ENCODE results near the gene MBD3L1. TPM values are rescaled to one million over a fixed set of nuclear protein-coding genes. Genes with fewer than 3 reads are reported as not detected.

Gene MBD3L1
- total and polyA plus RNA-seq, 2 experiments from 2014 or later, result not detected

- TF ChIP-seq ZNF462 (CRISPR knock-in tag; IDR thresholded peaks at IDR 0.05) (no peak), EZH2phosphoT487 (IDR thresholded peaks at IDR 0.05; ENCODE audit: unreplicated experiment) (no peak), ETS1 (IDR thresholded peaks at IDR 0.05) (no peak), JUNB (IDR thresholded peaks at IDR 0.05; ENCODE audit: unreplicated experiment) (no peak), ZNF114 (CRISPR knock-in tag; IDR thresholded peaks at IDR 0.05) (no peak)
- TF ChIP-seq, protein P1, sequence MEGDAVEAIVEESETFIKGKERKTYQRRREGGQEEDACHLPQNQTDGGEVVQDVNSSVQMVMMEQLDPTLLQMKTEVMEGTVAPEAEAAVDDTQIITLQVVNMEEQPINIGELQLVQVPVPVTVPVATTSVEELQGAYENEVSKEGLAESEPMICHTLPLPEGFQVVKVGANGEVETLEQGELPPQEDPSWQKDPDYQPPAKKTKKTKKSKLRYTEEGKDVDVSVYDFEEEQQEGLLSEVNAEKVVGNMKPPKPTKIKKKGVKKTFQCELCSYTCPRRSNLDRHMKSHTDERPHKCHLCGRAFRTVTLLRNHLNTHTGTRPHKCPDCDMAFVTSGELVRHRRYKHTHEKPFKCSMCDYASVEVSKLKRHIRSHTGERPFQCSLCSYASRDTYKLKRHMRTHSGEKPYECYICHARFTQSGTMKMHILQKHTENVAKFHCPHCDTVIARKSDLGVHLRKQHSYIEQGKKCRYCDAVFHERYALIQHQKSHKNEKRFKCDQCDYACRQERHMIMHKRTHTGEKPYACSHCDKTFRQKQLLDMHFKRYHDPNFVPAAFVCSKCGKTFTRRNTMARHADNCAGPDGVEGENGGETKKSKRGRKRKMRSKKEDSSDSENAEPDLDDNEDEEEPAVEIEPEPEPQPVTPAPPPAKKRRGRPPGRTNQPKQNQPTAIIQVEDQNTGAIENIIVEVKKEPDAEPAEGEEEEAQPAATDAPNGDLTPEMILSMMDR (conservative IDR thresholded peaks at IDR 0.05; ENCODE audit: low read depth in 2 of 2), result no peak
Measured at GRCh38 chr19:8827277-8827676, 4.9 kb upstream of the MBD3L1 start (continued).

DNA sequence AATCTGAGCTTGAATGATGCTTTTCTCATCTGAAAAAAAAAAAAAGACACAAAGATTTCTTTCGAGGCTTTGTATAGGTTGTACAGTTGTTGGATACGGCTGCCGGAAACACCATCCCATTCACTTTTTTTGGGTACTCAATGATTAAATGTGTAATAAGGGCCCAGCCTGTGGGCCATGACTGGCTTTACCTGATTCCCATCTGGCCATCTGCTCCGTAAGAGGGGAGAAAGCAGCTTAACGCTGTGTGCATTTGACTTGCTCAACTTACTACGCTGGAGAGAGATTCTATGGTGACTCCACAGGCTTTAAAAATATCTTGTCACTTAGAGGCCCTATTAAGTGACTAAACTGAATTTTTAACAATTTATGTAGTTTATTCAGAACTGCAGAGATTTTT, 804 bp upstream of the MBD3L1 start:
- Histone ChIP-seq H2AFZ (no peak overlapping the region), H3K4me3 (peak overlapping the region; percentile 60), H3K27ac (ENCODE audit: low read depth) (no peak overlapping the region)

More for the DNA sequence above, 804 bp upstream of the MBD3L1 start:
- DNase-seq (ENCODE audit: low spot score) (no peak), ATAC-seq (no peak)
- peaks cover 49% of the 10 kb centered on the region for H3K36me3 Mint-ChIP-seq (ENCODE audit: low read depth)
- Histone ChIP-seq H3K9me2 (ENCODE audit: insufficient read depth) (no peaks in the 10 kb centered on the region), H4K20me1 (replicated peaks; ENCODE audit: insufficient read depth) (no peaks in the 10 kb centered on the region), H3K4me1 (ENCODE audit: insufficient read depth) (no peaks in the 10 kb centered on the region), H3K4me2 (peak overlapping the region; percentile 77), H3K27me3 (ENCODE audit: insufficient read depth) (no peaks in the 10 kb centered on the region), H3K79me2 (replicated peaks; ENCODE audit: insufficient read depth) (no peaks in the 10 kb centered on the region), H3K36me3 (ENCODE audit: insufficient read depth) (no peaks in the 10 kb centered on the region), H3F3A (replicated peaks; ENCODE audit: low read depth) (no peaks in the 10 kb centered on the region)
- no peak overlapping the region for H3K4me3 Mint-ChIP-seq
- TF ChIP-seq POLR2AphosphoS5 (IDR thresholded peaks at IDR 0.05; ENCODE audit: low read depth), result no peak
- H3K27me3 Mint-ChIP-seq (ENCODE audit: insufficient read depth, low read depth, poor library complexity), result peaks cover 5% of the 10 kb centered on the region
- H3K4me1 Mint-ChIP-seq, result no peaks in the 10 kb centered on the region
- no peak overlapping the region for H3K27ac Mint-ChIP-seq
- H3K9me3 Mint-ChIP-seq, result peaks cover 94% of the 10 kb centered on the region
